GM23338 (cell line): ENCODE data around the gene MAP3K4. TPM values are rescaled to one million over a fixed set of nuclear protein-coding genes. Genes with fewer than 3 reads are reported as not detected.

Experiments
- ATAC-seq: fragments of 200-7000 bp; cut with Tn5 transposase; 3 replicates; pipeline ENCODE4 v1.9.1; 2020
- DNase-seq: peaks from one replicate; pipeline ENCODE4 v3.0.0-alpha.2; 2015; ENCODE audit warnings: low spot score
- H2AFZ ChIP-seq: fragments of 200-600 bp; sonication (generic); 2 replicates; pipeline ENCODE4 v1.8.0; 2016; ENCODE audit warnings: antibody characterized with exemption, mild to moderate bottlenecking, moderate library complexity
- H3F3A ChIP-seq: fragments of 200-600 bp; sonication (generic); replicated peaks from 2 replicates; pipeline ENCODE4 v1.8.0; 2017; ENCODE audit warnings: antibody characterized with exemption, mixed run types, low read depth
- H3K27ac ChIP-seq: fragments of 200-600 bp; sonication (generic); 2 replicates; pipeline ENCODE4 v1.6.1; 2016; ENCODE audit warnings: low read depth
- H3K27me3 ChIP-seq: fragments of 200-600 bp; sonication (generic); 2 replicates; pipeline ENCODE4 v1.8.0; 2016; ENCODE audit warnings: mild to moderate bottlenecking, mixed run types, moderate library complexity; ENCODE audit not compliant: insufficient read depth
- H3K36me3 ChIP-seq: fragments of 200-600 bp; sonication (generic); 2 replicates; pipeline ENCODE4 v1.8.0; 2016; ENCODE audit warnings: mild to moderate bottlenecking; ENCODE audit not compliant: insufficient read depth
- H3K4me1 ChIP-seq: fragments of 200-600 bp; sonication (generic); 2 replicates; pipeline ENCODE4 v1.8.0; 2016; ENCODE audit warnings: mild to moderate bottlenecking, moderate library complexity; ENCODE audit not compliant: insufficient read depth
- H3K4me2 ChIP-seq: fragments of 200-600 bp; sonication (generic); 2 replicates; pipeline ENCODE4 v1.7.1; 2017; ENCODE audit warnings: mixed run types
- H3K4me3 ChIP-seq: fragments of 200-600 bp; sonication (generic); 2 replicates; pipeline ENCODE4 v1.6.1; 2016; ENCODE audit warnings: mixed run types
- H3K79me2 ChIP-seq: fragments of 200-600 bp; sonication (generic); replicated peaks from 2 replicates; pipeline ENCODE4 v1.8.0; 2017; ENCODE audit warnings: mild to moderate bottlenecking; ENCODE audit not compliant: insufficient read depth
- H3K9me2 ChIP-seq: fragments of 200-600 bp; sonication (generic); 2 replicates; pipeline ENCODE4 v1.8.0; 2017; ENCODE audit not compliant: insufficient read depth
- H4K20me1 ChIP-seq: fragments of 200-600 bp; sonication (generic); replicated peaks from 2 replicates; pipeline ENCODE4 v1.8.0; 2017; ENCODE audit warnings: mild to moderate bottlenecking; ENCODE audit not compliant: insufficient read depth
- H3K27ac Mint-ChIP-seq: 2 replicates; pipeline ENCODE4 v1.8.0; 2020; ENCODE audit warnings: inconsistent platforms, mild to moderate bottlenecking, moderate library complexity, mixed read lengths
- H3K27me3 Mint-ChIP-seq: 3 replicates; pipeline ENCODE4 v1.8.0; 2022; ENCODE audit warnings: low read depth, mild to moderate bottlenecking, moderate library complexity, mixed read lengths, inconsistent platforms; ENCODE audit not compliant: insufficient read depth, poor library complexity
- H3K36me3 Mint-ChIP-seq: 3 replicates; pipeline ENCODE4 v1.8.0; 2021; ENCODE audit warnings: low read depth, mild to moderate bottlenecking, inconsistent platforms, moderate library complexity, mixed read lengths
- H3K4me1 Mint-ChIP-seq: 3 replicates; pipeline ENCODE4 v1.8.0; 2020; ENCODE audit warnings: mild to moderate bottlenecking, inconsistent platforms, mixed read lengths
- H3K4me3 Mint-ChIP-seq: 3 replicates; pipeline ENCODE4 v1.8.0; 2021; ENCODE audit warnings: moderate library complexity, mild to moderate bottlenecking, inconsistent platforms, mixed read lengths
- H3K9me3 Mint-ChIP-seq: 3 replicates; pipeline ENCODE4 v1.8.0; 2020; ENCODE audit warnings: moderate library complexity, mild to moderate bottlenecking, inconsistent platforms, mixed read lengths
- CREB1 ChIP-seq: fragments of 250-450 bp; sonication (Bioruptor Pico); IDR thresholded peaks from 2 replicates; pipeline ENCODE4 v1.5.0; 2020; ENCODE audit warnings: low read depth, mild to moderate bottlenecking, moderate library complexity
- ETS1 ChIP-seq: IDR thresholded peaks from 2 replicates; pipeline ENCODE4 v1.6.1; 2016; ENCODE audit warnings: antibody characterized with exemption
- NANOG ChIP-seq: IDR thresholded peaks from 2 replicates; pipeline ENCODE4 v1.6.1; 2016; ENCODE audit warnings: antibody characterized with exemption, borderline replicate concordance
- POLR2AphosphoS5 ChIP-seq: IDR thresholded peaks from 2 replicates; pipeline ENCODE4 v1.6.1; 2016; ENCODE audit warnings: antibody characterized with exemption, low read depth
- STAT1 ChIP-seq: IDR thresholded peaks from one replicate; pipeline ENCODE4 v1.6.1; 2016; ENCODE audit warnings: antibody characterized with exemption; ENCODE audit not compliant: unreplicated experiment
- ZNF114 ChIP-seq: fragments of 250-450 bp; sonication (Bioruptor Pico); IDR thresholded peaks from 2 replicates; pipeline ENCODE4 v1.5.0; 2020; ENCODE audit warnings: mild to moderate bottlenecking, moderate library complexity
- ZNF331 ChIP-seq: fragments of 250-450 bp; sonication (Bioruptor Pico); IDR thresholded peaks from 2 replicates; pipeline ENCODE4 v1.5.0; 2020; ENCODE audit warnings: low read depth, mild to moderate bottlenecking, moderate library complexity
- ZNF462 ChIP-seq: fragments of 250-450 bp; sonication (Bioruptor Pico); IDR thresholded peaks from 2 replicates; pipeline ENCODE4 v1.5.0; 2020; ENCODE audit warnings: mild to moderate bottlenecking, moderate library complexity
- polyA plus RNA-seq: library from polyadenylated mRNA; unstranded; fragments of >200 nt; fragmentation: Nextera tagmentation; extraction: Ambion mirVana; gene quantifications from 2 replicates; pipeline ENCODE4 v1.2.1, GENCODE V29; 2016
- total RNA-seq: library from RNA; depleted of rRNA; stranded (reverse); fragments of >200 nt; shearing (Covaris generic); gene quantifications from 2 replicates; pipeline ENCODE4 v1.2.3, GENCODE V29; 2014
- TF ChIP-seq, protein P1 (sequence below), 2 experiments: fragments of 200-600 bp in 1 of 2; sonication (generic) in 1 of 2; conservative IDR thresholded peaks; 2 replicates each; pipeline versions ENCODE4 v1.5.1 to v1.6.1; 2016 to 2017; ENCODE audit warnings: antibody characterized with exemption in 2 of 2, low read depth in 2 of 2, mild to moderate bottlenecking in 2 of 2, moderate library complexity in 1 of 2

Gene MAP3K4
- total and polyA plus RNA-seq, 2 experiments from 2014 or later = 44.4 to 48.8 TPM

DNA sequence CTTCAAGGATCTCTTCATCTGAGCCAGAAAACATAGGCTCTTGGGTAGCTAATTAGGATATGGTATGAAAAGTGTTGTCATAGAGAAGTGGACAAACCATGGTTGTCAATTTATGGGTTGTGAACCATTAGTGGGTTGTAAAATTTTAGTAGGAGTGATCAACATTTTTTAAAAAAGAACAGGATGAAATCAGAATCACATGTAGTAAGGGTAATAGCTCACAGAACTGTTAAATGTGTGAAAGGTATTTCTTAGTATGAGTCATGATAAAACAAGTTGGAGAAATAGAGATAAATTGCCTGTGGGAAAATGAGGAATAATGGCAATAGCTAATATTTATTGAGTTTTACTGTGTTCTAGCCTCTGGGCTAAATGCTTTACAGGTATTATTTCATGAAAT is 113.4 kb downstream of the MAP3K4 start:
- Histone ChIP-seq H3K27me3 (no peaks in the 10 kb centered on the region), H3K4me2 (no peak overlapping the region), H3K27ac (no peak overlapping the region), H3K9me2 (no peaks in the 10 kb centered on the region), H2AFZ (no peak overlapping the region), H3F3A (no peaks in the 10 kb centered on the region), H3K4me3 (no peak overlapping the region), H3K36me3 (peaks cover 31% of the 10 kb centered on the region), H4K20me1 (no peaks in the 10 kb centered on the region; the same call in none of the 2 replicates), H3K4me1 (no peaks in the 10 kb centered on the region), H3K79me2 (no peaks in the 10 kb centered on the region)
- DNase-seq = no peak
- Mint-ChIP-seq H3K9me3 (no peaks in the 10 kb centered on the region), H3K27me3 (peaks cover 4% of the 10 kb centered on the region), H3K27ac (no peak overlapping the region), H3K36me3 (peaks cover 65% of the 10 kb centered on the region), H3K4me3 (no peak overlapping the region), H3K4me1 (no peaks in the 10 kb centered on the region)
- TF ChIP-seq NANOG (no peak), ETS1 (no peak), ZNF114 (no peak), CREB1 (CRISPR knock-in tag) (no peak), ZNF462 (no peak), STAT1 (no peak), ZNF331 (no peak), POLR2AphosphoS5 (no peak)
- TF ChIP-seq, protein P1, sequence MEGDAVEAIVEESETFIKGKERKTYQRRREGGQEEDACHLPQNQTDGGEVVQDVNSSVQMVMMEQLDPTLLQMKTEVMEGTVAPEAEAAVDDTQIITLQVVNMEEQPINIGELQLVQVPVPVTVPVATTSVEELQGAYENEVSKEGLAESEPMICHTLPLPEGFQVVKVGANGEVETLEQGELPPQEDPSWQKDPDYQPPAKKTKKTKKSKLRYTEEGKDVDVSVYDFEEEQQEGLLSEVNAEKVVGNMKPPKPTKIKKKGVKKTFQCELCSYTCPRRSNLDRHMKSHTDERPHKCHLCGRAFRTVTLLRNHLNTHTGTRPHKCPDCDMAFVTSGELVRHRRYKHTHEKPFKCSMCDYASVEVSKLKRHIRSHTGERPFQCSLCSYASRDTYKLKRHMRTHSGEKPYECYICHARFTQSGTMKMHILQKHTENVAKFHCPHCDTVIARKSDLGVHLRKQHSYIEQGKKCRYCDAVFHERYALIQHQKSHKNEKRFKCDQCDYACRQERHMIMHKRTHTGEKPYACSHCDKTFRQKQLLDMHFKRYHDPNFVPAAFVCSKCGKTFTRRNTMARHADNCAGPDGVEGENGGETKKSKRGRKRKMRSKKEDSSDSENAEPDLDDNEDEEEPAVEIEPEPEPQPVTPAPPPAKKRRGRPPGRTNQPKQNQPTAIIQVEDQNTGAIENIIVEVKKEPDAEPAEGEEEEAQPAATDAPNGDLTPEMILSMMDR (conservative IDR thresholded peaks at IDR 0.05; ENCODE audit: low read depth in 2 of 2) = no peak
- ATAC-seq = no peak
